GM18870 (cell line): ENCODE data around the gene G0S2.
A peak's percentile ranks its signal among the peaks of the same experiment; 100 is the strongest.

Experiments used
- ATAC-seq: cut with Tn5 transposase; IDR thresholded peaks from one replicate; pipeline ENCODE4 v1.9.1; 2021; ENCODE audit warnings: moderate library complexity; ENCODE audit not compliant: unreplicated experiment

Gene G0S2

GRCh38 chr1:209674957-209675564 lies at the start of gene G0S2:
Gene G0S2 (plus strand): TSS chr1:209675412. CDS start chr1:209675685, 273 bp downstream.
- no peak for ATAC-seq

- ATAC-seq = no peak
These were observed 49.4 kb upstream of the G0S2 start for GRCh38 chr1:209625791-209626285.

- no peak for ATAC-seq
These were observed 48.7 kb upstream of the G0S2 start for GRCh38 chr1:209626346-209627026.

GRCh38 chr1:209627027-209627731 lies 48.0 kb upstream of the G0S2 start:
- no peak for ATAC-seq

GRCh38 chr1:209627732-209628196 lies 47.4 kb upstream of the G0S2 start:
- ATAC-seq = peak; percentile 80

- no peak for ATAC-seq
These were observed 46.5 kb upstream of the G0S2 start for GRCh38 chr1:209628618-209629299.

GRCh38 chr1:209629621-209630382 lies 45.4 kb upstream of the G0S2 start:
- no peak for ATAC-seq

- ATAC-seq = no peak
These were observed 44.6 kb upstream of the G0S2 start for GRCh38 chr1:209630383-209631225.

- no peak for ATAC-seq
These were observed 41.7 kb upstream of the G0S2 start for GRCh38 chr1:209633335-209633997.

GRCh38 chr1:209634005-209634737 lies 41.0 kb upstream of the G0S2 start:
- ATAC-seq = no peak

GRCh38 chr1:209635850-209636249 lies 39.4 kb upstream of the G0S2 start:
- ATAC-seq = no peak

GRCh38 chr1:209641832-209642172 lies 33.4 kb upstream of the G0S2 start:
- no peak for ATAC-seq

- no peak for ATAC-seq
These were observed 32.4 kb upstream of the G0S2 start for GRCh38 chr1:209642816-209643215.

GRCh38 chr1:209643285-209644020 lies 31.8 kb upstream of the G0S2 start:
- no peak for ATAC-seq

GRCh38 chr1:209645574-209646452 lies 29.4 kb upstream of the G0S2 start:
- ATAC-seq = no peak

GRCh38 chr1:209646558-209646957 lies 28.7 kb upstream of the G0S2 start:
- ATAC-seq = no peak

- no peak for ATAC-seq
These were observed 28.1 kb upstream of the G0S2 start for GRCh38 chr1:209647156-209647555.
